Colon (tissue), 2 donors: Measurements from ENCODE around the gene TRAK1.

Source experiments
- FAIRE-seq: peaks from 2 replicates; lab custom pipeline; 2012; peaks lifted over from hg19 to GRCh38; lab: Jason Lieb, UNC
- donor health status: control.
- donor health status: control.

Gene TRAK1

GRCh38 chr3:42210726-42211125, 119.6 kb downstream of the TRAK1 start:
- no peak for FAIRE-seq

GRCh38 chr3:42213417-42213816, 122.3 kb downstream of the TRAK1 start:
- FAIRE-seq: no peak

GRCh38 chr3:42214064-42214463, 122.9 kb downstream of the TRAK1 start:
- no peak for FAIRE-seq

- no peak for FAIRE-seq
Observed at GRCh38 chr3:42214565-42215283, 123.6 kb downstream of the TRAK1 start.

- FAIRE-seq: no peak
Observed at GRCh38 chr3:42216302-42216701, 125.1 kb downstream of the TRAK1 start.

GRCh38 chr3:42216931-42217333, 125.8 kb downstream of the TRAK1 start:
- no peak for FAIRE-seq

- FAIRE-seq: no peak
Observed at GRCh38 chr3:42220436-42221121, 129.4 kb downstream of the TRAK1 start.

GRCh38 chr3:42222942-42223693, 132.0 kb downstream of the TRAK1 start:
- no peak for FAIRE-seq

- FAIRE-seq: no peak
Observed at GRCh38 chr3:42224178-42224577, 133.0 kb downstream of the TRAK1 start.

GRCh38 chr3:42224658-42225421, 133.7 kb downstream of the TRAK1 start:
- no peak for FAIRE-seq

- FAIRE-seq: no peak
Observed at GRCh38 chr3:42225486-42226363, 134.6 kb downstream of the TRAK1 start.

- no peak for FAIRE-seq
Observed at GRCh38 chr3:42226470-42227425, 135.6 kb downstream of the TRAK1 start.

- no peak for FAIRE-seq
Observed at GRCh38 chr3:42228796-42229195, 137.6 kb downstream of the TRAK1 start.

- no peak for FAIRE-seq
Observed at GRCh38 chr3:42229266-42229941, 138.2 kb downstream of the TRAK1 start.

- FAIRE-seq: no peak
Observed at GRCh38 chr3:42229942-42230688, 139.0 kb downstream of the TRAK1 start.

GRCh38 chr3:42230860-42231259, 139.7 kb downstream of the TRAK1 start:
- no peak for FAIRE-seq

- no peak for FAIRE-seq
Observed at GRCh38 chr3:42235532-42235931, 144.4 kb downstream of the TRAK1 start.

- no peak for FAIRE-seq
Observed at GRCh38 chr3:42236611-42237010, 145.5 kb downstream of the TRAK1 start.

- no peak for FAIRE-seq
Observed at GRCh38 chr3:42246091-42246490, 154.9 kb downstream of the TRAK1 start.
